ENCODE measurements around the gene CEMIP.

DNA sequence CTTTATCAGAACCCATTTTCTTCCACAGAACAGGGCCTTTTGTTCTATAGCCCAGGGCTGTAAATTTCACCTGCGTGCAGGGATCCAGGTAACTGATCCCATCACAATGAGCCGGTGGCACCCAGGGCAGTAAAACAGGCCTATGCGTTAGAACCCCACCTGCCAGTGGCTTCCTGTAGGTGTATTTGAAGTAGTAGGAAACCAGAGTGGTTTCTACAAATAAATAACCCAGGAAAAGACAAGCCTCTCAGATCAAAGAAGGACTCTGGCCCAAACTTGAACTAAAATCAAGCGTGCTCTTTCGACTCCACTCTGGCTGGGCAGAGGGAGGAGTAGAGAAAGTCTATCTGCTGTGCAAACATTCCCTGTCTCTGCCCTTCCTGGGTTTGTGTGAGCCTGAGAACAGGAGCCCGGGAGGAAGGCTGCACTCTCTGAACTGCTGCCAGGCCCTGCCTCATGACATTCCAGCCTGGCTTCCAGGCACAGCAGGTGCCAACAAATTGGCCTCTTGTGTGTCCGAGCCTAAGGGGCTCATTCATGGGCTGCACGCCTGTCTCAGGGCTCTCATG, 77.7 kb downstream of the CEMIP start:
- TF ChIP-seq, protein P1, sequence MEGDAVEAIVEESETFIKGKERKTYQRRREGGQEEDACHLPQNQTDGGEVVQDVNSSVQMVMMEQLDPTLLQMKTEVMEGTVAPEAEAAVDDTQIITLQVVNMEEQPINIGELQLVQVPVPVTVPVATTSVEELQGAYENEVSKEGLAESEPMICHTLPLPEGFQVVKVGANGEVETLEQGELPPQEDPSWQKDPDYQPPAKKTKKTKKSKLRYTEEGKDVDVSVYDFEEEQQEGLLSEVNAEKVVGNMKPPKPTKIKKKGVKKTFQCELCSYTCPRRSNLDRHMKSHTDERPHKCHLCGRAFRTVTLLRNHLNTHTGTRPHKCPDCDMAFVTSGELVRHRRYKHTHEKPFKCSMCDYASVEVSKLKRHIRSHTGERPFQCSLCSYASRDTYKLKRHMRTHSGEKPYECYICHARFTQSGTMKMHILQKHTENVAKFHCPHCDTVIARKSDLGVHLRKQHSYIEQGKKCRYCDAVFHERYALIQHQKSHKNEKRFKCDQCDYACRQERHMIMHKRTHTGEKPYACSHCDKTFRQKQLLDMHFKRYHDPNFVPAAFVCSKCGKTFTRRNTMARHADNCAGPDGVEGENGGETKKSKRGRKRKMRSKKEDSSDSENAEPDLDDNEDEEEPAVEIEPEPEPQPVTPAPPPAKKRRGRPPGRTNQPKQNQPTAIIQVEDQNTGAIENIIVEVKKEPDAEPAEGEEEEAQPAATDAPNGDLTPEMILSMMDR (IDR thresholded peaks at IDR 0.05) = no peak
- TF ChIP-seq POLR2A (IDR thresholded peaks at IDR 0.05) = no peak
